Neural crest cell (in vitro differentiated cells): Measurements from ENCODE around the gene RBM4B. TPM values are rescaled to one million over a fixed set of nuclear protein-coding genes. Genes with fewer than 3 reads are reported as not detected.

Experiments used
- DNase-seq: peaks from one replicate; pipeline ENCODE4 v3.0.0; 2021; ENCODE audit warnings: low read depth, mixed read lengths, low spot score
- H3K27ac Mint-ChIP-seq: one replicate; pipeline ENCODE4 v1.8.0; 2021; ENCODE audit warnings: mild to moderate bottlenecking, mixed read lengths; ENCODE audit not compliant: unreplicated experiment
- H3K27me3 Mint-ChIP-seq: 2 replicates; pipeline ENCODE4 v1.8.0; 2021; ENCODE audit warnings: low read depth, mild to moderate bottlenecking, mixed read lengths
- H3K36me3 Mint-ChIP-seq: 2 replicates; pipeline ENCODE4 v1.8.0; 2021; ENCODE audit warnings: low read depth, mild to moderate bottlenecking, mixed read lengths
- H3K4me1 Mint-ChIP-seq: 2 replicates; pipeline ENCODE4 v1.8.0; 2021; ENCODE audit warnings: mixed read lengths
- H3K4me3 Mint-ChIP-seq: one replicate; pipeline ENCODE4 v1.8.0; 2021; ENCODE audit warnings: mild to moderate bottlenecking, mixed read lengths
- H3K9me3 Mint-ChIP-seq: 2 replicates; pipeline ENCODE4 v1.8.0; 2021; ENCODE audit warnings: mixed read lengths
- total RNA-seq: library from RNA; stranded (reverse); gene quantifications from 2 replicates; pipeline ENCODE4 v1.2.1, GENCODE V29; 2021
- TF ChIP-seq, protein P1 (sequence below): fragments of 200-600 bp; sonication (generic); conservative IDR thresholded peaks from 2 replicates; pipeline ENCODE4 v1.5.0; 2021; ENCODE audit warnings: antibody characterized with exemption, mild to moderate bottlenecking

RBM4B gene
- total RNA-seq, 1 donor from 2014 or later, result 61.9 TPM

DNA sequence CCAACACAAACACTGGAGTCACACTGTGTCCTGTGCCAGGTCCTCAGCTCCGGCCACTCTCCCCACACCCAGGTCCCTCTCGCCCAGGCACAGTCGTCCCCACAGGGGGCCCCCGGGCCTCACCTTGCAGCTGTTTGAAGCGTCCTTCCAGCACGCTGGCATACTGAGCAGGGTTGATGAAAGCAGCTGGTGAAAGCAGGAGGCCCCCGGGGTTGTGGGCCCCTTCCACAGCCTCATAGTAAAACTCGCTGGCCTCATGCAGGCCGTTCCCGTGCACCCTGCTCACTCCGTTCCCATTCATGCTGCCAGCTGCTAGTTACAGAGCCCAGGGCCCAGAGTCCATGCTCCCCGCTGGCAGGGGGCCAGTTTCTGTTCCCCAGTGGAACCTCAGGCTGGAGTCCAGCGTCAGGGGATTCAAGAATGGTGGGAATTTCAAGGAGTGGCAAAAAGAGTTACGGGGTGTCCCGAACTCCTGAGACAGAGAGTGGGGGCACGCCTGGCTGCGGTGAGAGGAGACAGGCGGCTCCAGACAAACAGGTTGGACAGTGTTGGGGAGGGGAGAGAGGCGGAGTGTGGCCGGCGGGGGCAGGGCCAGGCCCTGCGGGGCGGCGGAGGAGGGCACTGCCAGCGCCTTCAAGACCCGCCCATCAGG is 40.8 kb upstream of the RBM4B start:
- Mint-ChIP-seq H3K4me3 (no peak overlapping the region), H3K9me3 (no peaks in the 10 kb centered on the region), H3K27me3 (no peaks in the 10 kb centered on the region), H3K36me3 (peaks cover 5% of the 10 kb centered on the region), H3K4me1 (peaks cover 9% of the 10 kb centered on the region), H3K27ac (no peak overlapping the region)
- TF ChIP-seq, protein P1, sequence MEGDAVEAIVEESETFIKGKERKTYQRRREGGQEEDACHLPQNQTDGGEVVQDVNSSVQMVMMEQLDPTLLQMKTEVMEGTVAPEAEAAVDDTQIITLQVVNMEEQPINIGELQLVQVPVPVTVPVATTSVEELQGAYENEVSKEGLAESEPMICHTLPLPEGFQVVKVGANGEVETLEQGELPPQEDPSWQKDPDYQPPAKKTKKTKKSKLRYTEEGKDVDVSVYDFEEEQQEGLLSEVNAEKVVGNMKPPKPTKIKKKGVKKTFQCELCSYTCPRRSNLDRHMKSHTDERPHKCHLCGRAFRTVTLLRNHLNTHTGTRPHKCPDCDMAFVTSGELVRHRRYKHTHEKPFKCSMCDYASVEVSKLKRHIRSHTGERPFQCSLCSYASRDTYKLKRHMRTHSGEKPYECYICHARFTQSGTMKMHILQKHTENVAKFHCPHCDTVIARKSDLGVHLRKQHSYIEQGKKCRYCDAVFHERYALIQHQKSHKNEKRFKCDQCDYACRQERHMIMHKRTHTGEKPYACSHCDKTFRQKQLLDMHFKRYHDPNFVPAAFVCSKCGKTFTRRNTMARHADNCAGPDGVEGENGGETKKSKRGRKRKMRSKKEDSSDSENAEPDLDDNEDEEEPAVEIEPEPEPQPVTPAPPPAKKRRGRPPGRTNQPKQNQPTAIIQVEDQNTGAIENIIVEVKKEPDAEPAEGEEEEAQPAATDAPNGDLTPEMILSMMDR, result no peak
- DNase-seq, result no peak

DNA sequence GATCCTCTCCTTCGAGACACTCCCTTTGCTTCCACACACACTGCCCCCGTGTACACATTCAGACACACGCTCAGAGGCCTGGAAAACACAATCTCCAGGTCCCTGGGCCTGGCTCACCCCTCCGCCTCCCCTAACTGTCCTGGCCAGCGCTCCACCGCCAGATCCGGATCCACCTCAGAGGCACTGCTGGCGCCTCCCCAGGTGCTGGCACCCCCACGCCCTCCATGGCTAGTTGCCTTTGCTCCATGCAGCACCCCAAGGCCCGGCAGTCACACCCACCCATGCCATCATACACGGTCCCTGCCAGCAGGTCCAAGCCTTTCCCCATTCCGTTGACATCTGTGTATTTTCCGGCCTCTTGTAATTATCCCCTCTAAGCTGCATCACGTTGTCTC is 40.2 kb upstream of the RBM4B start:
- Mint-ChIP-seq H3K9me3 (no peaks in the 10 kb centered on the region), H3K36me3 (peaks cover 5% of the 10 kb centered on the region), H3K4me3 (no peak overlapping the region), H3K27ac (no peak overlapping the region), H3K4me1 (peaks cover 9% of the 10 kb centered on the region), H3K27me3 (no peaks in the 10 kb centered on the region)
- no peak for DNase-seq
- TF ChIP-seq, protein P1, result no peak

DNA sequence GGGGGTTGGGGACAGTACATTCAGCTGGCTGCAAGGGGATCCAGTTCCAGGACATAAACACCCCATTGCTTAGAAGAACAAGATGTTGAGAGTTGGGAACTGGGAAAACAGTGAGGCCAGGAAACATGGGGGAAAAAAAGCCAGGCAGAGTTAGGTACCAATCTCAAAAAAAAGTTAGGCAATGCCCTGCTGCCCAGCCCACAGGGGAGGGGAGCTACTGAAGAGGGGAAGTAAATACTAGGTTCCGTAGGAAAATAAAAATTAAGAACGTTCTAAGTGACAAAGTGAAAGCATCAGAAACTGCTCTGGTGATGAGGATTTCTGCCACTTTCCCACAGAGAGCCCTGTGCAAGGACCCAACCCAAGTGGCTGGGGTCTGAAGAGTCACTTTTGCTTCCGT is 39.3 kb upstream of the RBM4B start:
- TF ChIP-seq, protein P1, result no peak
- Mint-ChIP-seq H3K4me1 (peaks cover 9% of the 10 kb centered on the region), H3K27ac (peak overlapping the region; percentile 53), H3K9me3 (no peaks in the 10 kb centered on the region), H3K4me3 (no peak overlapping the region), H3K27me3 (no peaks in the 10 kb centered on the region), H3K36me3 (peaks cover 5% of the 10 kb centered on the region)
- DNase-seq, result no peak

DNA sequence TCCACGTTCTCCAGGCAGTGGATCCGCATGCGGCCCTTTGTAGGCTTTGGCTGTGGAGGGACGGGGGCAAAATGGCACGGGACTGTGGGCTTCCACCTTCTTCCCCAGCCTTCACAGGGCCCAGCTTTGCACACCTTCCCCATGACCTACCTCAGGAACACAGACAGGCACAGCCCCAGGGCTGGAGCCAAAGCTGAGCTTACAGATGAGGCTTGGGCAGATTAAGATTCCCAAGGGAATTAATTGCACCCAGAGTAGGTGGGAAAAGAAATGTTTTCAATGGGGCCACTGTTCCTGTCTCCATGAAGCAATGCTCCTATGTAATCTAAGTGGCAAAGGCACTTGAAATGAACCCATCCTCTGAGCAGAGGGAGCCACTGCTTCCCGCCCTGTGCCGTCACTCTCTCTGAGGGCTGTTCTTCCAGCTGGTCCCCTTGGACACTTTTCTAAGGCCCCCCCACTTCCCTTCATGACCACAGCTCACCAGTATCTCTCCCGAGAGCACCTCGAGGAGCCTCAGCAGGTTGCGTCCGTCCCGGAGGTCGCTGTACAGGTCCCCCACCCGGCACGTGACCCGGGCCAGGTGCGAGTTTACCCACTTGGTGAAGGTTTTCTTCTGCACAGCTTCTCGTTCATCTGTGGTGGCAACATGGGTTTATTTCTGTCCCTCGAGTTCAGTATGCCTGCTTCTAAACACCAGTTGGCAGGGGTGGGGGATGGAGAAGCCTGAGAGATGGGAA is 37.8 kb upstream of the RBM4B start:
- Mint-ChIP-seq H3K27ac (no peak overlapping the region), H3K4me1 (peaks cover 6% of the 10 kb centered on the region), H3K4me3 (no peak overlapping the region), H3K36me3 (peaks cover 5% of the 10 kb centered on the region), H3K27me3 (no peaks in the 10 kb centered on the region), H3K9me3 (no peaks in the 10 kb centered on the region)
- TF ChIP-seq, protein P1, result no peak
- no peak for DNase-seq

DNA sequence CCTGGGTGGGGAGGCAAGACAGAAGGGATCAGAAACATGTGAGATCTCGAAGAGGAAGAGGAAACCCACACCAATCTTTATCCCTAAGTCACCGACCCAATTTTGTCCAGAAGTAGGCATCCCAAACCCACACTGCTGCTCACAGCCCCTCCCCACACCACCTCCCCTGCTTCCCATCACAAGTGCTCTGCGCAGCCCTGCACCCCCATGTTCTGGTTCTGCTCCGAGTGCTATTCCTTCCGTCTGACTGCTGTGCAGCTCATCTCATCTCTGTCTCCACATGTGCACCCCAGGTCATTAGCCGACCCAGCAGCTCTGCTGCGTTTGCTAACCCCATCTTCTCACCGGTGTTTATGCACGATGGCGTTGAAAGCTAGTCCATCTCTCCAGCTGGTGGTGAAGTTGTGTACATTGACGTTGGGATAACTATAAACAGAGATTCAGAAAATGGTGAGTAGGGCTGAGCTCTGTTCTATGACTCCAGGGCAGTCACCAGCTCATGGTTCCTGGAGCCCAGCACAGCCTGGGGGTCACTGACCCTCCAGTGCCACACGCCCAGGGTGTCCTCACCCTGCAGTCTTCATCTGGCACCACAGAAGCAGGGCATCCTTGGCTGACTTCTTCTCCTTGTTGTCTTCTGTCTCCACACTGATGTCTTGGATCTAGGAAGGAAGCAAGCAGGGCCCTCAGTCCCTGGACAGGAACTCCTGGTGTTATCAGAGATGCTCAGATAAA is 36.2 kb upstream of the RBM4B start:
- H3K36me3 Mint-ChIP-seq, result peaks cover 5% of the 10 kb centered on the region
- no peak for DNase-seq
- no peaks in the 10 kb centered on the region for H3K4me1 Mint-ChIP-seq
- no peaks in the 10 kb centered on the region for H3K9me3 Mint-ChIP-seq
- TF ChIP-seq, protein P1, result no peak
- H3K4me3 Mint-ChIP-seq, result no peak overlapping the region
- H3K27me3 Mint-ChIP-seq, result no peaks in the 10 kb centered on the region
- peak overlapping the region; percentile 3 for H3K27ac Mint-ChIP-seq
